ENCODE data around the gene PSTPIP1. TPM values are rescaled to one million over a fixed set of nuclear protein-coding genes. Genes with fewer than 3 reads are reported as not detected.

The PSTPIP1 gene
- total and polyA plus RNA-seq, 2 experiments from 2014 or later: 0.80 TPM; not detected in 1

- Histone ChIP-seq H3K9ac (no peak overlapping the region), H3K4me1 (ENCODE audit: insufficient read depth) (peaks cover under 1% of the 10 kb centered on the region; the same call in 1 of the 2 replicates), H3K9me2 (ENCODE audit: insufficient read depth) (no peaks in the 10 kb centered on the region), H3K27ac (no peak overlapping the region), H3K79me2 (ENCODE audit: insufficient read depth) (no peaks in the 10 kb centered on the region), H2AFZ (no peak overlapping the region), H3K27me3 (replicated peaks; ENCODE audit: insufficient read depth) (no peaks in the 10 kb centered on the region), H3K4me2 (ENCODE audit: unreplicated experiment) (no peak overlapping the region), H3K4me3 (no peak overlapping the region), H4K20me1 (ENCODE audit: insufficient read depth) (no peaks in the 10 kb centered on the region), H3K36me3 (ENCODE audit: low read depth) (no peaks in the 10 kb centered on the region), H3F3A (ENCODE audit: insufficient read depth) (no peaks in the 10 kb centered on the region), H3K9me3 (ENCODE audit: low read depth) (no peaks in the 10 kb centered on the region)
- TF ChIP-seq EZH2phosphoT487 (IDR thresholded peaks at IDR 0.05; ENCODE audit: insufficient read depth, low read depth) (no peak), EZH2 (IDR thresholded peaks at IDR 0.05; ENCODE audit: insufficient read depth, poor library complexity, severe bottlenecking) (no peak)
- WGBS, 2 experiments (ENCODE audit: low coverage in 1 of 2, low lambda C conversion rate in 2 of 2, missing lambda C conversion rate in 2 of 2): 78 to 82% methylated on average over 7 of the region's 7 CpGs
- in situ Hi-C loops (cut with MboI): no loop called here
- no peak for DNase-seq
Measured at GRCh38 chr15:76991048-76991447, 3.9 kb upstream of the PSTPIP1 start.

GRCh38 chr15:76991741-76992645 is 2.9 kb upstream of the PSTPIP1 start:
- no peak for TF ChIP-seq EZH2phosphoT487 (IDR thresholded peaks at IDR 0.05; ENCODE audit: insufficient read depth, low read depth)
- H3K36me3 ChIP-seq (ENCODE audit: low read depth): no peaks in the 10 kb centered on the region
- in situ Hi-C loops (cut with MboI): no loop called here
- no peaks in the 10 kb centered on the region for H3K27me3 ChIP-seq (replicated peaks; ENCODE audit: insufficient read depth)
- H3K4me1 ChIP-seq (ENCODE audit: insufficient read depth): peaks cover 10% of the 10 kb centered on the region
- no peak for DNase-seq
- H3K4me3 ChIP-seq: no peak overlapping the region
- no peak overlapping the region for H3K4me2 ChIP-seq (ENCODE audit: unreplicated experiment)
- WGBS, 2 experiments (ENCODE audit: low coverage in 1 of 2, low lambda C conversion rate in 2 of 2, missing lambda C conversion rate in 2 of 2): 88 to 89% methylated on average over 9 of the region's 9 CpGs
- H4K20me1 ChIP-seq (ENCODE audit: insufficient read depth): no peaks in the 10 kb centered on the region
- H3K27ac ChIP-seq: no peak overlapping the region
- no peaks in the 10 kb centered on the region for H3F3A ChIP-seq (ENCODE audit: insufficient read depth)
- H3K9ac ChIP-seq: no peak overlapping the region
- H2AFZ ChIP-seq: no peak overlapping the region
- H3K9me2 ChIP-seq (ENCODE audit: insufficient read depth): no peaks in the 10 kb centered on the region
- no peaks in the 10 kb centered on the region for H3K9me3 ChIP-seq (ENCODE audit: low read depth)
- no peaks in the 10 kb centered on the region for H3K79me2 ChIP-seq (ENCODE audit: insufficient read depth)

- Histone ChIP-seq H3K27ac (no peak overlapping the region), H3K4me1 (ENCODE audit: insufficient read depth) (peaks cover 13% of the 10 kb centered on the region), H3K9me2 (ENCODE audit: insufficient read depth) (no peaks in the 10 kb centered on the region), H3K4me2 (ENCODE audit: unreplicated experiment) (no peak overlapping the region), H4K20me1 (ENCODE audit: insufficient read depth) (no peaks in the 10 kb centered on the region), H3K36me3 (ENCODE audit: low read depth) (no peaks in the 10 kb centered on the region), H3K4me3 (no peak overlapping the region), H3K27me3 (replicated peaks; ENCODE audit: insufficient read depth) (no peaks in the 10 kb centered on the region), H3K79me2 (ENCODE audit: insufficient read depth) (no peaks in the 10 kb centered on the region), H3K9me3 (ENCODE audit: low read depth) (no peaks in the 10 kb centered on the region), H3F3A (ENCODE audit: insufficient read depth) (peaks cover 4% of the 10 kb centered on the region; the same call in 1 of the 2 replicates), H3K9ac (no peak overlapping the region), H2AFZ (no peak overlapping the region)
- 79 to 85% methylated on average over 6 of the region's 6 CpGs for WGBS, 2 experiments (ENCODE audit: low coverage in 1 of 2, low lambda C conversion rate in 2 of 2, missing lambda C conversion rate in 2 of 2)
- TF ChIP-seq EZH2phosphoT487 (IDR thresholded peaks at IDR 0.05; ENCODE audit: insufficient read depth, low read depth) (no peak), EZH2 (IDR thresholded peaks at IDR 0.05; ENCODE audit: insufficient read depth, poor library complexity, severe bottlenecking) (no peak)
- in situ Hi-C loops (cut with MboI): no loop called here
- DNase-seq: no peak
Measured at GRCh38 chr15:76993114-76993725, 1.7 kb upstream of the PSTPIP1 start.

GRCh38 chr15:76994001-76994400 is 925 bp upstream of the PSTPIP1 start:
- Histone ChIP-seq H3K9me2 (ENCODE audit: insufficient read depth) (no peaks in the 10 kb centered on the region), H3K4me3 (no peak overlapping the region), H3F3A (ENCODE audit: insufficient read depth) (peaks cover 4% of the 10 kb centered on the region; the same call in 1 of the 2 replicates), H3K27me3 (replicated peaks; ENCODE audit: insufficient read depth) (no peaks in the 10 kb centered on the region), H3K79me2 (ENCODE audit: insufficient read depth) (no peaks in the 10 kb centered on the region), H3K27ac (no peak overlapping the region), H3K4me1 (ENCODE audit: insufficient read depth) (peaks cover 13% of the 10 kb centered on the region), H4K20me1 (ENCODE audit: insufficient read depth) (no peaks in the 10 kb centered on the region), H2AFZ (no peak overlapping the region), H3K9ac (no peak overlapping the region), H3K9me3 (ENCODE audit: low read depth) (no peaks in the 10 kb centered on the region), H3K4me2 (ENCODE audit: unreplicated experiment) (no peak overlapping the region), H3K36me3 (ENCODE audit: low read depth) (no peaks in the 10 kb centered on the region)
- DNase-seq: no peak
- in situ Hi-C loops (cut with MboI): no loop called here
- 87 to 95% methylated on average over 8 of the region's 8 CpGs for WGBS, 2 experiments (ENCODE audit: low coverage in 1 of 2, low lambda C conversion rate in 2 of 2, missing lambda C conversion rate in 2 of 2)
- TF ChIP-seq EZH2 (IDR thresholded peaks at IDR 0.05; ENCODE audit: insufficient read depth, poor library complexity, severe bottlenecking): no peak
- no peak for TF ChIP-seq EZH2phosphoT487 (IDR thresholded peaks at IDR 0.05; ENCODE audit: insufficient read depth, low read depth)

All from GM23248 (cell line).